HEK293 (cell line): ENCODE results near the gene MRPL54.
A peak's percentile ranks its signal among the peaks of the same experiment; 100 is the strongest.

ENCODE experiments used
- CTCF ChIA-PET: fragments of 350-600 bp; formaldehyde crosslinking; extraction: SDS; loops from one replicate; lab custom pipeline; 2021; ENCODE audit warnings: antibody characterized with exemption; lab: Yijun Ruan, JAX
- POLR2A ChIA-PET: fragments of 300-600 bp; formaldehyde crosslinking; extraction: SDS; loops from one replicate; lab custom pipeline; 2020; ENCODE audit warnings: antibody characterized with exemption, inconsistent platforms; lab: Yijun Ruan, JAX
- H3K27ac ChIP-seq: fragments of 200-500 bp; sonication (Bioruptor generic); 2 replicates; pipeline ENCODE4 v1.5.1; 2014; ENCODE audit warnings: low read depth, low read length, control low read depth, inconsistent platforms; ENCODE audit errors: extremely low read depth
- H3K36me3 ChIP-seq, 2 experiments: fragments of 200-500 bp in 1 of 2; sonication (Bioruptor generic) in 1 of 2; 1 replicate in 1 of 2; 2 replicates in 1 of 2; pipeline ENCODE4 v1.5.1; 2014 to 2017; ENCODE audit warnings: inconsistent platforms in 2 of 2, low read length in 2 of 2; ENCODE audit not compliant: control insufficient read depth in 2 of 2, insufficient read depth in 1 of 2
- H3K4me1 ChIP-seq: fragments of 200-500 bp; sonication (Bioruptor generic); 2 replicates; pipeline ENCODE4 v1.5.1; 2014; ENCODE audit warnings: mild to moderate bottlenecking, low read length, inconsistent platforms; ENCODE audit not compliant: control insufficient read depth, insufficient read depth
- H3K4me3 ChIP-seq: 2 replicates; pipeline ENCODE4 v1.5.1; 2011; ENCODE audit warnings: low read depth, mild to moderate bottlenecking, control low read depth, low read length, moderate library complexity
- H3K9me3 ChIP-seq: fragments of 200-500 bp; sonication (Bioruptor generic); 2 replicates; pipeline ENCODE4 v1.5.1; 2014; ENCODE audit warnings: low read depth, low read length, inconsistent platforms; ENCODE audit not compliant: control insufficient read depth, insufficient read depth
- EGR2 ChIP-seq: fragments of 450-650 bp; formaldehyde crosslinking; IDR thresholded peaks from 2 replicates; pipeline ENCODE4 v1.5.1; 2016; ENCODE audit warnings: low read depth, missing biosample characterization, missing genetic modification characterization
- GLIS2 ChIP-seq: fragments of 450-650 bp; formaldehyde crosslinking; IDR thresholded peaks from 2 replicates; pipeline ENCODE4 v1.5.1; 2016; ENCODE audit warnings: missing biosample characterization, missing genetic modification characterization
- KLF1 ChIP-seq: fragments of 450-650 bp; formaldehyde crosslinking; IDR thresholded peaks from 2 replicates; pipeline ENCODE4 v1.5.1; 2016; ENCODE audit warnings: missing biosample characterization, missing genetic modification characterization
- OSR2 ChIP-seq: fragments of 450-650 bp; formaldehyde crosslinking; IDR thresholded peaks from 2 replicates; pipeline ENCODE4 v1.5.1; 2016; ENCODE audit warnings: missing biosample characterization, missing genetic modification characterization
- ZBTB17 ChIP-seq: fragments of 450-650 bp; formaldehyde crosslinking; IDR thresholded peaks from 2 replicates; pipeline ENCODE4 v1.5.1; 2016; ENCODE audit warnings: missing biosample characterization, missing genetic modification characterization
- ZBTB8A ChIP-seq: fragments of 450-650 bp; formaldehyde crosslinking; IDR thresholded peaks from 2 replicates; pipeline ENCODE4 v1.5.1; 2016; ENCODE audit warnings: missing biosample characterization, missing genetic modification characterization
- ZNF10 ChIP-seq: fragments of 450-650 bp; formaldehyde crosslinking; IDR thresholded peaks from 2 replicates; pipeline ENCODE4 v1.5.1; 2017; ENCODE audit warnings: missing biosample characterization, missing genetic modification characterization
- ZNF223 ChIP-seq: fragments of 450-650 bp; formaldehyde crosslinking; IDR thresholded peaks from 2 replicates; pipeline ENCODE4 v1.5.1; 2016; ENCODE audit warnings: missing biosample characterization, missing genetic modification characterization
- ZNF248 ChIP-seq: fragments of 450-650 bp; formaldehyde crosslinking; IDR thresholded peaks from 2 replicates; pipeline ENCODE4 v1.5.1; 2017; ENCODE audit warnings: missing biosample characterization, missing genetic modification characterization
- ZNF280D ChIP-seq: fragments of 450-650 bp; formaldehyde crosslinking; IDR thresholded peaks from 2 replicates; pipeline ENCODE4 v1.5.1; 2016; ENCODE audit warnings: missing biosample characterization, missing genetic modification characterization
- ZNF398 ChIP-seq: fragments of 450-650 bp; formaldehyde crosslinking; IDR thresholded peaks from 2 replicates; pipeline ENCODE4 v1.5.1; 2017; ENCODE audit warnings: missing biosample characterization, missing genetic modification characterization
- ZNF558 ChIP-seq: fragments of 450-650 bp; formaldehyde crosslinking; IDR thresholded peaks from 2 replicates; pipeline ENCODE4 v1.5.1; 2016; ENCODE audit warnings: missing biosample characterization, missing genetic modification characterization
- ZNF654 ChIP-seq: fragments of 450-650 bp; formaldehyde crosslinking; IDR thresholded peaks from 2 replicates; pipeline ENCODE4 v1.5.1; 2016; ENCODE audit warnings: low read depth, missing biosample characterization, missing genetic modification characterization
- ZNF768 ChIP-seq: fragments of 450-650 bp; formaldehyde crosslinking; IDR thresholded peaks from 2 replicates; pipeline ENCODE4 v1.5.1; 2018; ENCODE audit warnings: missing biosample characterization, mild to moderate bottlenecking, missing genetic modification characterization
- ZNF777 ChIP-seq: fragments of 450-650 bp; formaldehyde crosslinking; IDR thresholded peaks from 2 replicates; pipeline ENCODE4 v1.5.1; 2017; ENCODE audit warnings: missing biosample characterization, missing genetic modification characterization, borderline replicate concordance
- ZNF785 ChIP-seq: fragments of 450-650 bp; formaldehyde crosslinking; IDR thresholded peaks from 2 replicates; pipeline ENCODE4 v1.5.1; 2016; ENCODE audit warnings: missing biosample characterization, missing genetic modification characterization
- ZNF843 ChIP-seq: fragments of 450-650 bp; formaldehyde crosslinking; IDR thresholded peaks from 2 replicates; pipeline ENCODE4 v1.5.1; 2016; ENCODE audit warnings: missing biosample characterization, missing genetic modification characterization
- ZSCAN18 ChIP-seq: fragments of 450-650 bp; formaldehyde crosslinking; IDR thresholded peaks from 2 replicates; pipeline ENCODE4 v1.5.1; 2016; ENCODE audit warnings: missing biosample characterization, missing genetic modification characterization
- ZXDB ChIP-seq: fragments of 450-650 bp; formaldehyde crosslinking; IDR thresholded peaks from 2 replicates; pipeline ENCODE4 v1.5.1; 2016; ENCODE audit warnings: missing biosample characterization, missing genetic modification characterization
- TF ChIP-seq, protein P1 (sequence below): fragments of 450-650 bp; formaldehyde crosslinking; IDR thresholded peaks from 2 replicates; pipeline ENCODE4 v1.5.1; 2017; ENCODE audit warnings: missing biosample characterization, missing genetic modification characterization
- TF ChIP-seq, protein P2 (sequence below): fragments of 450-650 bp; formaldehyde crosslinking; IDR thresholded peaks from 2 replicates; pipeline ENCODE4 v1.5.1; 2016; ENCODE audit warnings: missing biosample characterization, missing genetic modification characterization
- TF ChIP-seq, protein P3 (sequence below): fragments of 450-650 bp; formaldehyde crosslinking; optimal IDR thresholded peaks from 2 replicates; pipeline ENCODE3; 2016; ENCODE audit warnings: missing biosample characterization, mild to moderate bottlenecking, missing genetic modification characterization
- TF ChIP-seq, protein P4 (sequence below): fragments of 450-650 bp; formaldehyde crosslinking; IDR thresholded peaks from 2 replicates; pipeline ENCODE4 v1.5.1; 2016; ENCODE audit warnings: missing biosample characterization, missing genetic modification characterization, low read depth

The MRPL54 gene

GRCh38 chr19:3785451-3785937, 23.0 kb downstream of the MRPL54 start (continued):
- TF ChIP-seq, protein P1, sequence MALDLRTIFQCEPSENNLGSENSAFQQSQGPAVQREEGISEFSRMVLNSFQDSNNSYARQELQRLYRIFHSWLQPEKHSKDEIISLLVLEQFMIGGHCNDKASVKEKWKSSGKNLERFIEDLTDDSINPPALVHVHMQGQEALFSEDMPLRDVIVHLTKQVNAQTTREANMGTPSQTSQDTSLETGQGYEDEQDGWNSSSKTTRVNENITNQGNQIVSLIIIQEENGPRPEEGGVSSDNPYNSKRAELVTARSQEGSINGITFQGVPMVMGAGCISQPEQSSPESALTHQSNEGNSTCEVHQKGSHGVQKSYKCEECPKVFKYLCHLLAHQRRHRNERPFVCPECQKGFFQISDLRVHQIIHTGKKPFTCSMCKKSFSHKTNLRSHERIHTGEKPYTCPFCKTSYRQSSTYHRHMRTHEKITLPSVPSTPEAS (tag by site-specific recombination), result peak; percentile 42; the same call in 1 of the 2 replicates
- 0 out of 2 replicates have a peak, but pooled peaks have one; percentile 23 for TF ChIP-seq EGR2
- TF ChIP-seq KLF1 (tag by site-specific recombination), result peak; percentile 45
- TF ChIP-seq, protein P2, sequence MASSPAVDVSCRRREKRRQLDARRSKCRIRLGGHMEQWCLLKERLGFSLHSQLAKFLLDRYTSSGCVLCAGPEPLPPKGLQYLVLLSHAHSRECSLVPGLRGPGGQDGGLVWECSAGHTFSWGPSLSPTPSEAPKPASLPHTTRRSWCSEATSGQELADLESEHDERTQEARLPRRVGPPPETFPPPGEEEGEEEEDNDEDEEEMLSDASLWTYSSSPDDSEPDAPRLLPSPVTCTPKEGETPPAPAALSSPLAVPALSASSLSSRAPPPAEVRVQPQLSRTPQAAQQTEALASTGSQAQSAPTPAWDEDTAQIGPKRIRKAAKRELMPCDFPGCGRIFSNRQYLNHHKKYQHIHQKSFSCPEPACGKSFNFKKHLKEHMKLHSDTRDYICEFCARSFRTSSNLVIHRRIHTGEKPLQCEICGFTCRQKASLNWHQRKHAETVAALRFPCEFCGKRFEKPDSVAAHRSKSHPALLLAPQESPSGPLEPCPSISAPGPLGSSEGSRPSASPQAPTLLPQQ (tag by site-specific recombination), result 0 out of 2 replicates have a peak, but pooled peaks have one; percentile 32
- peak; percentile 77 for TF ChIP-seq GLIS2
- TF ChIP-seq ZNF785 (tag by site-specific recombination), result peak; percentile 55; the same call in 1 of the 2 replicates
- TF ChIP-seq, protein P3, sequence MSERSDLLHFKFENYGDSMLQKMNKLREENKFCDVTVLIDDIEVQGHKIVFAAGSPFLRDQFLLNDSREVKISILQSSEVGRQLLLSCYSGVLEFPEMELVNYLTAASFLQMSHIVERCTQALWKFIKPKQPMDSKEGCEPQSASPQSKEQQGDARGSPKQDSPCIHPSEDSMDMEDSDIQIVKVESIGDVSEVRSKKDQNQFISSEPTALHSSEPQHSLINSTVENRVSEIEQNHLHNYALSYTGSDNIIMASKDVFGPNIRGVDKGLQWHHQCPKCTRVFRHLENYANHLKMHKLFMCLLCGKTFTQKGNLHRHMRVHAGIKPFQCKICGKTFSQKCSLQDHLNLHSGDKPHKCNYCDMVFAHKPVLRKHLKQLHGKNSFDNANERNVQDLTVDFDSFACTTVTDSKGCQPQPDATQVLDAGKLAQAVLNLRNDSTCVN (tag by site-specific recombination), result peak; percentile 100
- TF ChIP-seq ZNF558 (tag by site-specific recombination), result no peak
- TF ChIP-seq ZNF777 (tag by site-specific recombination), result peak; percentile 83; the same call in 1 of the 2 replicates
- peak; percentile 28; the same call in 1 of the 2 replicates for TF ChIP-seq ZXDB
- peak; percentile 97 for TF ChIP-seq ZBTB8A (tag by site-specific recombination)
- TF ChIP-seq, all 188 proteins: peak for 24

GRCh38 chr19:3785938-3786824, 23.7 kb downstream of the MRPL54 start, which contains the start of gene MATK:
MATK (minus strand) TSS chr19:3786381; CDS start chr19:3785135, 1,246 bp downstream.
- Histone ChIP-seq H3K9me3 (no peaks in the 10 kb centered on the region), H3K4me3 (peak within 1 kb of the TSS; percentile 32), H3K36me3 (no peaks in the 10 kb centered on the region), H3K4me1 (no peaks in the 10 kb centered on the region), H3K27ac (no peak within 1 kb of the TSS; the same call in 1 of the 2 replicates)
- POLR2A ChIA-PET, result no interaction called here
- CTCF ChIA-PET, result interaction anchor here (0.8 to 1.1 kb wide), 2 partner anchors 11 to 36 kb away, joined by 3 to 4 read pairs; no protein-coding TSS in a partner anchor
- TF ChIP-seq ZBTB17, result no peak
- no peak for TF ChIP-seq ZNF280D (tag by site-specific recombination)
- no peak for TF ChIP-seq ZNF768
- TF ChIP-seq ZNF843 (tag by site-specific recombination), result no peak
- TF ChIP-seq OSR2 (tag by site-specific recombination), result no peak
- no peak for TF ChIP-seq ZNF654 (tag by site-specific recombination)
- TF ChIP-seq ZNF248, result no peak
- TF ChIP-seq ZSCAN18, result no peak
- peak; percentile 71 for TF ChIP-seq ZNF398 (tag by site-specific recombination)
- TF ChIP-seq ZNF10 (tag by site-specific recombination), result no peak
- TF ChIP-seq, protein P4, sequence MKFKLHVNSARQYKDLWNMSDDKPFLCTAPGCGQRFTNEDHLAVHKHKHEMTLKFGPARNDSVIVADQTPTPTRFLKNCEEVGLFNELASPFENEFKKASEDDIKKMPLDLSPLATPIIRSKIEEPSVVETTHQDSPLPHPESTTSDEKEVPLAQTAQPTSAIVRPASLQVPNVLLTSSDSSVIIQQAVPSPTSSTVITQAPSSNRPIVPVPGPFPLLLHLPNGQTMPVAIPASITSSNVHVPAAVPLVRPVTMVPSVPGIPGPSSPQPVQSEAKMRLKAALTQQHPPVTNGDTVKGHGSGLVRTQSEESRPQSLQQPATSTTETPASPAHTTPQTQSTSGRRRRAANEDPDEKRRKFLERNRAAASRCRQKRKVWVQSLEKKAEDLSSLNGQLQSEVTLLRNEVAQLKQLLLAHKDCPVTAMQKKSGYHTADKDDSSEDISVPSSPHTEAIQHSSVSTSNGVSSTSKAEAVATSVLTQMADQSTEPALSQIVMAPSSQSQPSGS (tag by site-specific recombination), result no peak
- no peak for TF ChIP-seq ZXDB
- TF ChIP-seq ZNF223, result no peak
